Stimulated activated CD8-positive, alpha-beta memory T cell treated with anti-CD3 and anti-CD28 coated beads, Interleukin-7, amount 100 ng/mL, for 48 hours (primary cell): ENCODE data around the gene PITPNC1.
A peak's percentile ranks its signal among the peaks of the same experiment; 100 is the strongest.
"Not testable (repeated sequence)": the region's sequence is repeated elsewhere in the genome, so short reads cannot be mapped to it uniquely, and the experiment has no call there.

Experiments
- DNase-seq, 2 donors: peaks; one replicate each; pipeline ENCODE4 v3.0.0-alpha.2; 2020; ENCODE audit warnings: low read depth in 1 of 2; ENCODE audit errors: extremely low read depth in 1 of 2

The PITPNC1 gene

GRCh38 chr17:67707442-67707841 is 330.4 kb downstream of the PITPNC1 start:
- no peak for DNase-seq

GRCh38 chr17:67708378-67708777 is 331.3 kb downstream of the PITPNC1 start:
- DNase-seq: no peak

GRCh38 chr17:67711916-67712315 is 334.8 kb downstream of the PITPNC1 start:
- no peak for DNase-seq

- no peak for DNase-seq
These were observed 335.3 kb downstream of the PITPNC1 start for GRCh38 chr17:67712375-67712774.

- no peak for DNase-seq
These were observed 336.1 kb downstream of the PITPNC1 start for GRCh38 chr17:67713169-67713568.

- DNase-seq: no peak
These were observed 339.3 kb downstream of the PITPNC1 start for GRCh38 chr17:67716405-67716798.

- DNase-seq: no peak
These were observed 340.1 kb downstream of the PITPNC1 start for GRCh38 chr17:67717192-67717623.

GRCh38 chr17:67717624-67718324 is 340.7 kb downstream of the PITPNC1 start, which contains the start of gene NOL11:
NOL11 (plus strand) TSS chr17:67717936; CDS start chr17:67717948, 12 bp downstream.
- DNase-seq: peak; percentile 97 to 99

GRCh38 chr17:67718325-67718941 is 341.4 kb downstream of the PITPNC1 start:
- DNase-seq: peak in 1 of 2 donors; percentile 11

GRCh38 chr17:67725373-67725791 is 348.3 kb downstream of the PITPNC1 start:
- DNase-seq: no peak

GRCh38 chr17:67725807-67726206 is 348.7 kb downstream of the PITPNC1 start:
- no peak for DNase-seq

- DNase-seq: not testable (repeated sequence)
These were observed 350.3 kb downstream of the PITPNC1 start for GRCh38 chr17:67727152-67728039.

- DNase-seq: no peak
These were observed 352.8 kb downstream of the PITPNC1 start for GRCh38 chr17:67729903-67730302.

- no peak for DNase-seq
These were observed 353.6 kb downstream of the PITPNC1 start for GRCh38 chr17:67730731-67731130.

- no peak for DNase-seq
These were observed 356.4 kb downstream of the PITPNC1 start for GRCh38 chr17:67733449-67733848.

- no peak for DNase-seq
These were observed 360.1 kb downstream of the PITPNC1 start for GRCh38 chr17:67737145-67737544.

- DNase-seq: no peak
These were observed 364.9 kb downstream of the PITPNC1 start for GRCh38 chr17:67742025-67742424.
